ENCODE measurements around the gene ATF6.
"Not testable (repeated sequence)": the region's sequence is repeated elsewhere in the genome, so short reads cannot be mapped to it uniquely, and the experiment has no call there.

ATF6 gene

DNA sequence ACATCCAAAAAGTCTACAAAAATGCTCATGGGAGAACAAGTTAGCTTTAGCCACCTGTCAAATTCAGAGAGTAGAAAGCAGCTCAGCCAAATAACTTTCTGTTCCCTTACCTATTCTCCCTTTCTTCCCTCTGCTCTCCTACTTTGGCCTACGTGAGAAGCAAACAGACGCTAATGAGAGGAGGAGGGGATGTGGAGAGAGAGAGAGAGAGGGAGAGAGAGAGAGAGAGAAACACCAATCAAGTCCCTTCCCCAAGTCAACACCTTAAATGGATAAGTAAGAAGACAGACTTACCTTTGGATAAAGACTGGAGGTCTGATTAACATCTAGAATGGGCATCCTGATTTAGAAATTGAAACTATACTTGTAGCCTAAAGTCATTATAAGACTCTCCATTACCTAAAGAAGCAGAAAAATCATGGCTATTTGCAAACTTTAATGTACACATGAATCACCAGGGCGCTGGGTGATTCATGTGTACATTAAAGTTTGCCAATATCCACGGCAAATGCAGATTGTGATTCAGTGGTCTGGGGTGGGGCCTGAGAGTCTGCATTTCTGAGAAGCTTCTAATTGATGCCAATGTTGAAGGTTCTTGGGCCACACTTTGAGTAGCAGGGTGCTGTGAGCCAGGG lies 29.7 kb upstream of the ATF6 start:
- DNase-seq: peak in 1 of 2 donors; percentile 33

GRCh38 chr1:161737625-161738024 lies 28.5 kb upstream of the ATF6 start:
- DNase-seq: no peak

- peak; percentile 31 to 34 for DNase-seq
Measured at GRCh38 chr1:161738627-161739287, 27.4 kb upstream of the ATF6 start.

DNA sequence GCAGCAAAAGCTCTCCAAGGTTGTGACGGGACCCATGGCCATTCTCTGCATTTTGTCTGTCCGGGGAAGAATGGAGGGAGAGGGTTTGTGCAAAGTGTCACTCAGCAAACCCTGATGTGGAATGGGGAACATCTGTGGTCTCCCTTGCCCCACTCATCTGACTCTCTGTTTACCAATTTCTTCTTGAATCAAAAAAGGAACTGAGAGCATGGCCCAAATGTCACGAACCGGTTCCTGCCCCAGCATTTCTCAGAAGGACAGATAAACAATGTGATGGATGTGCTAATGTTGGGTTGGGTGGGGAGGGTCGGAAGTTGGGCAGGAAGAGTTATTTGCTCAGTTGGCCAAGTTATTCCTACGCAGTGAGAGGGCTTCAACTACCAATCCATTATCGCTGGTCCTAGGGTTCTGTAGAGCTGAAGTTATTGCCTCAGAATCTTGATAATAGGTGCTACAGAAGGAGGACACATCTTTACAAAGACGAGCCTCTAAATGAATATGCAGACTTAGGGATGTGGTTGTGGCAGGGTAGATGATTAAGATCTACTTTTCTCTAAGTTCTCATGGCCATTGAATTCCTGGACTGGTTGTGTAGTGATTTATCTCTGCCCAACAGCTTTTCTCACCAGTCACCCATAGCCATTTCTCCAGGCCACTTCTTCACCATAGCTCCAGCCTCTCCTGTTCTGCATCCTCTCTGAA lies 26.1 kb upstream of the ATF6 start:
- no peak for DNase-seq

- DNase-seq: no peak
Measured at GRCh38 chr1:161740921-161741320, 25.2 kb upstream of the ATF6 start.

DNA sequence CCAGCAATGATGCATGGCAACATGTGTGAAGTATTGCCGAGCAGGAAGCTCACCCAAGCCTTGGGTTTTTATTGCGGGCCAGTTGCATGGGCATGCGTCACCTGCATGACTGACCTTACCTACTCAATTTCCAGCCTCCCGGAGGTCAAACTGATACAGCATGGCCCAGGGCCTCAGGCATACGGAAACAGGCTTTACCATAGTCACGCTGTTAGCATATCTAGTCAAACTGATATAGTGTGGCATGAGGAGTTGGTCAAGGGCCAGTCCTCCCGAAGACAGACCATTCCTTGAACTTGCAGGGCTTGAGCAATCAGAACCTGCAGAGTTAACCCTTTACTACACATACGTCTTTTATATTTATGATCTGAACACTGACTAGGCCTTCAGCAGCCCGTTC lies 22.9 kb upstream of the ATF6 start:
- no peak for DNase-seq

DNA sequence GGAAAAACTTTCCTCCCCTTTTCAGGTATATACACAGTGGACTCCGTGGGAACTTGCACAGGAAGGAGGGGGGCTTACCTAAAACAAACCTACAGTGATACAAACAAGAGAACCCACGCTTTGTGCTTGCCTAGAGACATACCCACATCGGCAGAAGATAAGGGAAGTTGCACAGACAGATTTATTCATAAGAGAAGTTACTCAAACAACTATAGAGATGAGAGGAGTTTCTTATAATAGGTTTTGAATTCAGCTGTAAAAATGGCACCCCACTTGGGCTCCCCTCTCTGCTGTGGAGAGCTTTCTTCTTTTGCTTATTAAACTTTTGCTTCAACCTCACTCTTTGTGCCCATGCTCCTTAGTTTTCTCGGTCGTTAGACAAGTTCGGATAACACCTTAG lies 18.3 kb upstream of the ATF6 start:
- no peak for DNase-seq

DNA sequence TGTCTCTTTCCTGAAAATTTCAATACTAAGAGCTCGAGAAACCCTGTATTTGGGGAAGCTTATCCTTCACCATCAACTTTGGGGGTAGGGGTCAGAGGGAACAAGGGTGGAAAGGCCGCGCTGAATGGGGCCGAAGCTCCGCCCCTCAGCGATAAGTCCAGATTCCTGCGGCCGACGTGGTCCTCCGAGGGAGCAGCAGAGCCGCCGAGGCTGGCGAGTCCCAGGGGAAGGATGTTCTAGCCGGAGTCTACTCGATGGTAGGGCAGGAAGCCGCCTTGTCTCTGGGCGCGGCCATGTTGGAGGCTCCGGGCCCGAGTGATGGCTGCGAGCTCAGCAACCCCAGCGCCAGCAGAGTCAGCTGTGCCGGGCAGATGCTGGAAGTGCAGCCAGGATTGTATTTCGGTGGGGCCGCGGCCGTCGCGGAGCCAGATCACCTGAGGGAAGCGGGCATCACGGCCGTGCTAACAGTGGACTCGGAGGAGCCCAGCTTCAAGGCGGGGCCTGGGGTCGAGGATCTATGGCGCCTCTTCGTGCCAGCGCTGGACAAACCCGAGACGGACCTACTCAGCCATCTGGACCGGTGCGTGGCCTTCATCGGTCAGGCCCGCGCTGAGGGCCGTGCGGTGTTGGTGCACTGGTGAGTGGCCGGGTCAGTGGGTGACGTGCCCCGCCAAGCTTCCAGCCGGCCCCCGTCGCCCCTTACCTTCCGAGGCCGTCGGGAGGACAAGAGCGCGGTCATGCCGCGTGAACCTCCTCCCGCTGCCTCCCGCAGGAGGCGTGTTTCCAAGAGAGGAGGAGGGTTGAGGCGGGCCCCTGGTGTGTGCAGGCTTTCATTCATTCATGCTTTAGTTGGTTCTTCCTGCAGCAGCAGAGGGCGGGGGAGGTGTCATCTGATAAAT lies 16.4 kb upstream of the ATF6 start, which contains the start of gene DUSP12:
DUSP12 (plus strand) TSS at position 278 of the 899 bp plus-strand sequence; CDS start at position 294, 16 bp downstream.
- peak; percentile 88 for DNase-seq

GRCh38 chr1:161763522-161764098 lies 2.5 kb upstream of the ATF6 start:
- DNase-seq: peak; percentile 33 to 54

GRCh38 chr1:161768461-161768860 lies 2.3 kb downstream of the ATF6 start:
- no peak for DNase-seq

- DNase-seq: no peak
Measured at GRCh38 chr1:161768986-161769672, 3.0 kb downstream of the ATF6 start.

DNA sequence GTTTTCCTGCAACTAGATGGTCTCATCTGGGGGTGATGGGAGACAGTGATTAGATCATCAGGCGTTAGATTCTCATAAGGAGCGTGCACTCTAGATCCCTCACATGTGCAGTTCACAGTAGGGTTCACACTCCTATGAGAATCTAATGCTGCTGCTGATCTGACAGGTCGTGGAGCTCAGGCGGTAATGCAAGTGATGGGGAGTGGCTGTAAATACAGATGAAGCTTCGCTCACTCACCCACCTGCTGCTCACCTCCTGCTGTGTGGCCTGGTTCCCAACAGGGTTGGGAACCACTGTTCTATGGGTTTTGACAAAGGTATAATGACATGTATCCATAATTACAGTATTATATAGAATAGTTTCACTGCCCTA lies 3.5 kb downstream of the ATF6 start:
- DNase-seq: not testable (repeated sequence)

GRCh38 chr1:161770250-161770649 lies 4.1 kb downstream of the ATF6 start:
- DNase-seq: no peak

- DNase-seq: no peak
Measured at GRCh38 chr1:161771161-161771560, 5.0 kb downstream of the ATF6 start.

- DNase-seq: no peak
Measured at GRCh38 chr1:161771973-161772372, 5.9 kb downstream of the ATF6 start.

GRCh38 chr1:161772397-161772796 lies 6.3 kb downstream of the ATF6 start:
- no peak for DNase-seq

- no peak for DNase-seq
Measured at GRCh38 chr1:161773791-161774190, 7.7 kb downstream of the ATF6 start.

DNA sequence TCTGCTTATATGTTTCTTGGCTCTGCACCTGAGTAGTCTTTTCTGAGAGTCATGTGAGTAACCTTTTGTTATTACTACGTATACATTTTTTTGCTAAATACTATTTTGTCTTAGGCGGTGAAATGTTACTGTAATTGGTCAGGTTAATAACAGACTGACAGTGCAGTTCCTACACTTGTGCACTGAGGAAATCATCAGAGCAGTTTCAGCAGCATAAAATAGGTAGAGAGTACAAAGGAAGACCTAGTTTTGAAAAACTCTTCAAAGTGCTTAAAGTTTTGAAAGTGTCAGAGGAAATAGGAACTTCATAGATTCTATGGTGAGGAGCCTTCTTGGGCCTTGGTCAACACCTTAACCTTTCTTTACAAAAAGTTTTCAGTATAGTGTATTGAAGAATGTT lies 11.1 kb downstream of the ATF6 start:
- DNase-seq: no peak

GRCh38 chr1:161778522-161778921 lies 12.4 kb downstream of the ATF6 start:
- DNase-seq: no peak

DNA sequence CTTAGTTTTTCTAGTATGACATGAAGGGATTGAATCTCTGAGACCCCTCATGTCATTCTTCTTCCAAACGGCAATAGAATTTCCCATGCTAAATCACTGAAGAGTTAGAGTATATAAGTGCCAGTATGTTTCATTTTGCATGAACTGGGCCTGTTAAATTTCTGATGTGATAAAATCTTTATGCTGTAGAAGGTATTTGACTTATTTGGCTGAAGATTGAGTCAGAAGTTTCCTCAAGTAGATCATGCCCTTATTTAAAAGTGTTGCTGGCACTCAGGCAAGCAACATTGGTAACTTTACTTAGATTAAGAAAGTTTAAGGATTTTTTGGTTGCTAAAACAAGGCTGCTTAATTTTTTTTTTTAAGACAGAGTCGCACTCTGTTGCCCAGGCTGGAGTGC lies 13.3 kb downstream of the ATF6 start:
- DNase-seq: no peak

DNA sequence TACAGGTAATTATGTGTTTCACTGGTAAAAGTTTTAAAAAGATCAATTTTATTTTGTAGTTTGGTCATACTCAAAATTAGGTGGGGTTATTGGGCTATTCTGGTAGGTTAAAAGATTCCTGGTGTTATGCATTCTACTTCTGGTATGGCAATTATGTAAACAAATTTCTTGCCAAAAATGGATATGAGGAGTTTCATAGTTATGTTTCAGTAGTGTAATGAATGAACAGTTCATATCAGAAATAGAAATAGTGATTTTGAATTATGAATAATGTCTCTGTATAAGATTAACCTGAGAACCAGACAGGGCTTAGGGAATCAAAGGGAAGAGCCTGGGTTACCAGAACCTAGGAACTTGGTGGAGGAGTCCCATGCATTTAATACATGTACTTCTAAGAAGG lies 15.9 kb downstream of the ATF6 start:
- DNase-seq: no peak

- DNase-seq: no peak
Measured at GRCh38 chr1:161782886-161783285, 16.8 kb downstream of the ATF6 start.

Measured in stimulated activated CD4-positive, alpha-beta T cell treated with anti-CD3 and anti-CD28 coated beads, Interleukin-2, amount 100 ng/mL, for 24 hours (primary cell).